Measurements from ENCODE around the gene MBNL3.

MBNL3 gene

DNA sequence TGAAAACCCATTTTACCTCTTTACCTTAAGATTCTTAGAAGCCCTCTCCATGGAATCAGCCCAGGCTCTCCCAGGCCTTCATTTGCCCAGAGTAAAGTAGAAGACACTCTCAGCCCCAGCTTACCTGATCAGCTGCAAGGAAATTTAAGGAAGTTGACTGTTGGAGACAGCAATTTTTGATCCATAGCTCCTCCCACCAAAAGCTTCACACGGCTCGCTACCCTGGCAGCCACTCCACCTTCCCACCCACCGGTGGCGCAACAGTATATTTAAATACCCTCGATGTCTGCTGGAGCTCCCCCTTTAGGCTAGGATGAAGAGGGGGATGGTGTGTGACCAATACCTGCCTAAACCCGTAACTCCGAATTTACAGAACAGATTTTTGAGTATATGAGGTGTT lies 75.4 kb downstream of the MBNL3 start:
- DNase-seq = no peak

DNA sequence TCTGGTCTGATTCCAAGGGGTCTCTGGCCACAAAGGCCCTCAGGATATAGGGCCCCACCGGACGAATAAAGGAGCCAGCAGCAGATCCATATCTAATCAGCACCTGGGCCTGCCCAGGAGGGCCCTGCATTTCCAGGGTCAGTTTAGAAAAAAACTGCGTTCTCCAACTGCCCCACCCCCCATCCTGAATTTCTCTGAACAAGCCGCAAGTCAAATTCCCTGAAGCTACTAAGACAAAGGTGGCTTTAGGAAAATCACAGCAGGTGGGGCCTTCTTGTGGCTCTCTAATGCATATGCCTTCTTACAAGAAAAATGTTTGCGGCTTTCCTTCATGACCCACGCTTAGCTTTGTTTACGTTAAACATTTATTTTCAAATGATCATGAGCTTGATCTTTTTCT lies 76.6 kb downstream of the MBNL3 start:
- no peak for DNase-seq

DNA sequence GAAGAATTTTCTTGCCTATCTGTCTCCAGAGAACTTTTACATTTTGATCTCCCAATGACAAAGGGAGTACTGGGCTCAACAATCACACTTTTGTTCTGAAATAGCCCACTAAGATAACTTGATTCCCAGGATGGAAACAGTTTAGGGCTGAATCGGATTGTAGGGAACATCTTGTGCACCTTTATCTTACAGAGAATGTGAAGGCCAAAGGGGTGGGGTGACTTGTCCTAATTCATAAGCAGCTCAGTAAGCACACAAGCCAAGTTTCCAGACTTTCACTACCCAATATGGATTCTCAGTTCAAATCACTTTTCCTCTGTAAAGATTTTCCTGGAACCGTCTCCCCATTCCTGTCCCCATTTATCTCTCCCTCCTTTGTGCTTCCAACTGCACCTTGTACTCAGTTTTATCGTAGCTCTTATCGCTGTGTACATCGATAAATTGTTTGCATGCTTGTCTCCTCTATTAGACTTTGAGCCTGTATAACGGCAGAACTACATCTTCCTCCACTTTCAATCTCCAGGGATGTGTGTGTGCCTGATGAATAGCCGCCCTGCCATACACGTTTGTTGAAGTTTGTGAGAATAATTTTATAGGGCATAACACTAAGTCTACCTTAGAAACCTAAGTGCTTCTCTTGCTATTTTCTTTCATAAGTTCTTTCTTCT lies 77.4 kb downstream of the MBNL3 start:
- DNase-seq = no peak

DNA sequence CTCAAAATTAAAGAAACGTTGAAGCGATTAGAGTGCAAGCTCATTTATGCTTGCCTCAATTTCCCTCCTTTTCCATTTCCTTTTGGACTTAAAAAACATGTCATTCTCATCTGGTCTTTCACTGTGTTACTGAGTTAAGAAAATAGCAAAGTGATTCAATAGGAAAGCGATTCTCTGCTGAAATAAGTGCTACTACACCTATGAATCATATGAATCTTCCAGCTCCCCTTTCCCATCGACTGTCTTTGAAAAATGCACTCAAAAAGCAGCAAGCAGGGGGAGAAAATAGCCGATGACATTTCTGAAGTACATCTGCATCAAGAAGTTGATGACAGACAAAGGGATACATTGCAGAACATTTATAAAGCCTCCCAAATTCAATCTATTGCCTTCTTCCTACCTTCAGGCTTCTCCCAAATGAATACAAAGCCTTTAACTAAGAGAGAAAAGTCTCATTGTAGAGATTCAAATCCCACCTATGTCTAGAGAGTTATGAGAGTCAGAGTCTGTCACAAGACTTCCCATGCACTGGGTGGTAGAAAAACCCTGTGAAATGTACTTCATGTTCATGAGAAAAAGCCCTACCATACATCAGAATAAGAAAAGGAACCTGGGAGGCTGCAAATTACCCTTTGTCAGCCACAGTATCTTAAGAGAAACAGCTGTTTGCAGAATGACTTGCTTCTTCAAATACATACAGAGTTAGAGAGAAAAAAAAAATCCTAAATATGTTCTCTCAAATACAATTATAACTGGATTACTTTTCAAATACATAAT lies 78.9 kb downstream of the MBNL3 start:
- DNase-seq = no peak

DNA sequence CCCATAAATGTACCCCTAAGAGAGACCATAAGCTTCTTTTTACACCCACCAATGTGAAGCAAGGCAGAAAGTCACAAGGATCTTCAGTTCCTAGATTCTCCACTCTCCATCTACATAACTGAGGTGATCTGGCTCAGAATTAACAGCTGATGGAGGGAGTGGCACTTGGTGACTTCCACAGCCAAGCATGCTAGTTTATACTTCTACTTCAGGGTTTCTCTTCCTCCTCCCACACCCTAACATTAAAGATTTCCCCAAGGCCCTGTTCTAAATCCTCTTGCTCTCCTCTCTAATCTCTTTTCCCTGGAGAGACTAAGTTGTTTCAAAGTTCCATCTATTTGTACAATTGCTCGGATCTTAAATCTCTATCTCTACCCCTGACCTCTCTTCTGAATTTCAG lies 81.1 kb downstream of the MBNL3 start:
- no peak for DNase-seq

DNA sequence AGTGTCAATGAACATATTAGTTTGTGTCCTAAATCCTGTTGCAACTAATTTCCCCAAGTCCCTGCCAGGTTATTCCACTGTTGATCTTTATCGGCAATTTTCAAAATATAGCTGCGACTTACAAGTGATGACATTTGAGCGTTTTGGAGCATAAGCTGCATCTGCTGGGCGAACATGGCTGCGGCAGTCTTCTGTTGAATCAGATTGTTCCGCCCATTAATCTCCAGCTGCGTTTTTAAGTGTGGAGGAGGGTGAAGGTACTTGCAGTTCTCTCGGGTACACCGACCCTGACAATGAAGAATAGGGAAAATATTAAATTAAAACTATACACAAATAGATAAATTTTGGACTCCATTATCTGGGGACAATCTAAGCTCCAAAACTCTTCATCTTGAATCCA lies 82.7 kb downstream of the MBNL3 start:
- DNase-seq = no peak

DNA sequence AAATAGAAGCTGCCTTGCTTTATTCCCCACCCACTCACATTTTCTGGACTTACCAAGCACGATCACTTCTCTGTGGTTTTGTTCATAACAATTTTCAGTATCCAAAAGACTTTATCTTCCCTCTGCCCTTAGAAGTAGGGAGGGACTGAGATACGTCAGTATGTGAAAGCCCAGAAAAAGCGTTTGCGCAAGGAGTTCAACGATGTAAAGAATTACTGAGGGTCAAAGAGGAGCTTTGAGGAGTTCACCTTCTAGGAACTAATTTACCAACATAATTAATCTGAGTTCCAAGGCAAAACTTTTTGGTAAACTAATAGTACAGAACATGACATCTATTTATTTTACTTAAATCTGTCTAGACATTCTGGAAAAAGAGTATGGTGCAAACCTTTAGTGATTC lies 84.6 kb downstream of the MBNL3 start:
- no peak for DNase-seq

DNA sequence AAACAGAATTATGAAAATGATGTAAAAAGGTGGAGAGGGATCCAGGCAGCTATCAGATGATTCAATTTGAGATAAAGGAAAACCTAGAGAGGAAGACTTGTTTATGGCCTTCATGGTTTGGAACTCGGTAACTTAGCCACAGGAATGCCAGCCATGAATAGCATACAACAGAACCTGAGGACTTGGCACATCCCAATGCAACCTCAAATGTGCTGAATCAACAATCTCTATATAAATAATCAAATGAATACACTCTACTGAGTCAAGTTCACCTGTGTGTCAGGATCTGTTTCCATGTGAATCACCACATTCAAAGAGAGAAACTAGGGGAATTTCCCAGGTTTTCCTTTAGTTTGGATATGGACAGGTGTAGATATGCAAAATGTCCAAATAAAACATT lies 86.9 kb downstream of the MBNL3 start:
- DNase-seq = no peak

DNA sequence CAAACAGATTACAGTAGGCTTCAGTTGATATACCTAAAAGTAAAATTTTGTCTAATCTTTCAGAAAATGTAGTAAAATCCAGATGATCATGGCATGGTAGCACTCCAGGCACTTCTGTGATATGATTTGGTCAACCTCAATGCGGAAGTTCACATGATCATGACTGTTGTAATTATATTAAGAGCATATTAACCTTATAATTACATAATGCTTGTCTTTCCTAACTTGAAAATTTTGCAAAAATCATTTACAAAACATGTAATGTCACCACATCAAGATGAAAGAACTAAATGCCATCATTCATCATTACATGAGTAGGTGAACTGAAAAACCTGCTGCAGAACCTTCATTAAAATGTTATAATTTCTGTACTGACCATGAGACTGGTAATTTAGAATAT lies 88.1 kb downstream of the MBNL3 start:
- DNase-seq = no peak

DNA sequence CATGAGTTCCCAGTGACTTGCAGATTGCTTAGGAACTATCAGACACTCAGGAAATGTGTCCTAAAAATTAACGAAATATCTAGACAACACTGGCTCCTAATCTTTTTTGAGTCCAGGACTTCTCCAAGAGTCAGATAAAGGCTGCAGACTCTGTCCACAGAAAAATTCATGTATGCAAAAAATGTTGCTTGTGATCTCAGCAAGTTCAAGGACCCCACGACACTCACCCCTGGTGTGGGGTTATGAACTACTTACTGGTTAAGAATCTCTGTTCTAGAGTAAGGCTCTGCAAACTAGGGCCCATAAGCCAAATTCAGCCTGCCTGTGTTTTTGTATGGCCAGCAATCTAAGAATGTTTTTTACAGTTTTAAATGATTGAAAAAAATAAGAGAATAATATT lies 93.2 kb downstream of the MBNL3 start:
- no peak for DNase-seq

DNA sequence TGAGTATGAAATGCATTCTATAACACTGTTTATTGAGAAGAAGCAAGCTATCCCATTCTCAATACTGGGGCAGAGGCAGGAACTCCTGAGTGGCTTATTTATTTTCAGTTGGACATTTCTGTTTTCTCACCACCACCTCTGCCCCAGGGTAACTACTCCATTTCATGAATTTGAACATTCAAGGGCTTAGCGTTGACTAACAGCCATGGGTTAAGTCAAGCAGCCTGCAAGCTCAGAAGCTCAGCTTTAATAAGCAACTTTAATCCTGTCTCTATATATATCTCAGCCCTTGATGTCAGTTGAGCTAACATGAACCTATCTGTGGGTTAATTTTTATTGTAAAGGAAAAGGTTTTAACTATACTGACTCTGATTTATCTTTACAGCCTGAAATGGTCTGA lies 93.8 kb downstream of the MBNL3 start:
- DNase-seq = no peak

DNA sequence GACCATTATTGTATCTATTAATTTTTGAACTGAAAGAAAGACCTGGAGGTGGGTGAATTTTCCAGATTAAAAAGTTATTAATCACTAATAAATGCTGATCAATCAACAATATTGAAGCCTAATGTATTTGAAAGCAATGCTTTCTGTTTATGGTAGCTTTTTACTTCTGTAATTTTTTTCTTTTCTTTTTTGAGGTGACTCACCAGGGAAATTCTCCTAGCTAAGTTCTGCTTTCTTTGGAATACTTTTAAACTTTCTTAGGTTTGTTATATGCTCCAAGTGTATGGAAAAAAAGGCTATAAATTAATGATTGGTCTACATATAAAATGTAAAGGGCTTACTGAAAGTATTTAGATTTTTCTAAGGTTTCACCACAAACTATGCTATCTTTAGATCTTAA lies 94.2 kb downstream of the MBNL3 start:
- DNase-seq = no peak

DNA sequence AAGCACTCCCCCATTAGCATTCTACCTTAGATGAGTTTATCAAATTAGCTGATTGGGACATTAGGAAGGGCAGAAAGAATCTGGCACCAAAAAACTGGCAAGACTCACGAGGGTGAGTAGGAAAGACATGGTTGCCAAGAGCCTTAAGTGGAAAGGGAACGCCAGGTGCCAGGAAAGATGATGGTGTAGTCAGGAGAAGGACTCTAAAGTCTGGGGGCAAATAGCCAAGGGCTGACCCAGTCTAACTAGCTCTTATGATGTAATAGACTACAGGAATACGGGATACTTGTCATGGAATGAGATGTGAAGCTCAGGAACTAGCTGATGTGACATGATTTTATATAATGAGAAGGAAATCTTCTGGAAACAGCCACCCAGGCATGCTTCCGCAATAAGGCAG lies 94.8 kb downstream of the MBNL3 start:
- no peak for DNase-seq

DNA sequence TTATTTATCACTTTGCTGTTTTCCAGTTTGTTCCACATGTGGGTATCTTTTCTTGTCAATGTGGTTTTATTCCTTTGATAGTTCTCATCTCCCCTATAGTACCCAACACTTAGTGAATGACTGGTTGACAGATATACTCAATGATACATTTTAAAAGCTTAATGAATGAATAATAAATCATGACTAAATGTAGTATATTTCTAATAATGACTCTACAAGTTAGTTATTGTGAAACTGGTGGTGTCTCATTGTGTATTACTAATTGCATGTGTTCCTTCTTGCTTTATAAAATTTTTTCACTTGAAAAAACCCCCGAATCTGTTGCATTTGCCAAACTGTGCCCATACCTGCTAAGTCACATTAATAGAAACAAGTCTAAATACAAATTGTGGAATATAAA lies 95.4 kb downstream of the MBNL3 start:
- DNase-seq = no peak

DNA sequence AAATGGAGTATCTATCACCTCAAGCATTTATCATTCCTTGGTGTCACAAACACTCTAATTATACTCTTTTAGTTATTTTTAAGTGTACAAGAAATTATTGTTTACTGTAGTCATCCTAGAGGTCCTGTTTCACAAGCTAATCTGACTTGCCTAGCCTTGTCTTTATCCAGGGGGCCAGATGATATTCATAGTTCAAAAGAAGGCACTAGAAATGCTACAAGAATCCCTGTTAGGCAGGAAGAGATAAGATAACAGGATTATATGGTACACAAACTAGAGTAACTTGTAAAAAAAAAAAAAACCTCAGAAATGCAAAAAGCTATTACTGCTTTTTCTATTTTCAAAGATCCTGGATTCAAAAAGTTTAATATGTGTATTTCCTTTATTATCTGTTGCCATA lies 95.8 kb downstream of the MBNL3 start:
- DNase-seq = no peak

DNA sequence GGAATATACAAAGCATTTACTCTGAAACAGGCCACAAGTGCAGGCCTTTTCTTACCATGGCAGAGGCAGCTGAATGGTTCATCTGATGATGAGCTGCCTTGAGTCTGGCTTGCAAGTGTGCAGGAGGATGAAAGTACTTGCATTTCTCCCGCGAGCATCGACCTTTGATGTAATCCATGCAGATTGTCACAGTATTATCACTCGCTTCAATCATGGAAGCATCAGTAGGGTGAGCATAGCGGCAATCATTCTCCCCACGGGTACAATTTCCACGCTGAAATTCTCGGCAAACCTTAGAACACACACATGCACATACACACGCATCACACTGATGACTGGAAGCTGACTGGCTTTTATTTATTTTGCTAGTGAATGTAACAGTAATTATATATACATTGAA lies 98.0 kb downstream of the MBNL3 start:
- no peak for DNase-seq

DNA sequence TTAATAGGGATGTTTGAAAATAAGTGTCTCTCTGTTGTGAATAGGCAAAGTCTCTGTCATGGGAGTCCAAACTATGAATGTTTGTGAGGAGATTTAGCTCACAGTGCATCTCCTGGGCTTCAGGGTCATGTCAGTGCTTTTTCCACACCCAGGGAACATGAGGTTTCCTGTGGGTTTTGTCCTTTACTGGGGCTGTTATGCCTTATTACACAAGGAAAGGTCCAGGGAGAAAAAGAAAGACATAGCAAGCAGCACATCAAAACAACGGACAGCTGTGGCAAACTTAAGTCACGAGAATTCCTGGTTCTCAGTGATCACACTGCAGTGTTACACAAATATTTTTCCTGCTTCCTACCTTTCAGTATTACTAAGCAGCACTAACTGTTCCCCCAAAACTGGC lies 99.4 kb downstream of the MBNL3 start:
- no peak for DNase-seq

DNA sequence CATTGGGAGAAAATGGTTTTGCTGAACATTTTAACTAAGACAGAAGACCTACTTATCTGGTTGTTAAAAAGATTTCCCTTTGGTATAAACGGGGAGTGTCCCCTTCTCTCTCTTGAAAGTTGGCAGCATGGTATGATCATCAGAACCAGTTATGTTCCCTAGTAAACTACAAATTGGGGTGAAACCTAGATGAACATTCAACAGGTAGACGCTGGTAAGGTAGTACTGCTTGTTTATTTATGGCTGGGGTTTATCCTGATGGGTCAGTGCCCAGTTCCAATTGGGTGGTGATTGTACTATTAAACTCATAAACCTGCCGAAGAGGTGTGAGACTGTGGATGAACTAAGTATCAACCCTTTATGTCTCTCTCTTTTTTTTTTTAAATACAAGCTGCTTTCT lies 100.5 kb downstream of the MBNL3 start:
- DNase-seq = no peak

DNA sequence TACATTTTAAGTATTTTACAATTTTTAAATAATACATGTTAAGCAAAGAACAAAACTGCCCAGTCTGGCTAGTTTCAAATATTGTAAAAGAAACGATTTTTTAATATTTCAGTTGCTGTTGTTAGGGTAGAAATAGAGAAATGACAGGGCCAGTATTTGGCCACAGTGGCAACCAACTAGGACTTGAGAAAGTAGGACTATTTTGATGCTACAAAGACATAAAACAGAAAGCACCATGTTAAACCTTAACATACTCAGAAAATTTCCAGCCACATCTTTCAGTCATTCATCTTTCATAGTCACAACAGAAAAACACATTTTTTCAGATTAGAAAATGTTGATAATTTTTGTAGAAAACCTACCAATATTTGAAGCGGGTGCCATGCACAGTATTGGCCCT lies 104.5 kb downstream of the MBNL3 start:
- no peak for DNase-seq

DNA sequence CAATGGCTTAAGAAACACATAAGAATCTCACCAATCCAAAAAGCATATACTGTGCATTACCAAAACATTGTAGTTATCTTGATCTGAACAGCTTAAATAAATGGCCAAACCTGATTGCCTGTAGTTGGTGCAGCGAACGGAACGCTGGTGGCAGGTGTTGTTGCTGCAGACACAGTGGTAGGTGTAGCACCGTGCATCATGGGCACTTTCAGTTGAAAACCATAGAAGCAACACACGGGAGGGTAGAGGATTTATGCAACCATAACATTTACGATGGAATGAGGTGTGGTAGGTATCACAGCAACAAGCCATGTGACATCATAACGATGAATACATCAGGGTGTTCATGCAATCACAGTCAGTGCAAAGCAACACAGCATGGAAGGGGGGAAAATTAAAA lies 106.8 kb downstream of the MBNL3 start:
- no peak for DNase-seq

DNA sequence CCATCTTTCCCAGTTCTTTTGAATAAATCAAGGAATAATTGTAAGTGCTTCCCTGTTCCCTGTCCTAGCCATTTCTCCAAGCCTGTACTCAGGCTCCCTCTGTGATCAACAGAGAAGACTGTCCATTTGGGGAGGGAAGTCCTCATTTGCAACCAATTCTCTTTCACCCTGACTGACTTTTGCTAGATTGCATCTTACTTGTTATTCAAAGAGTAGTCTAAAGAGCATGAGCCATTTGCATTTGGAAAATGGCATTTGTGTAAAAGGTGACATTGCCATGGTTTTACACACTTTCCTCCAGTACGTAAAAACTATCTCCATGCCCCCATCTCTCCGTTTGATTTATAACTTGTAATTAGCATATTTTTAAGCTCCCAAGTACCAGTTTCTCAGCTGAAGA lies 110.6 kb downstream of the MBNL3 start:
- DNase-seq = no peak

DNA sequence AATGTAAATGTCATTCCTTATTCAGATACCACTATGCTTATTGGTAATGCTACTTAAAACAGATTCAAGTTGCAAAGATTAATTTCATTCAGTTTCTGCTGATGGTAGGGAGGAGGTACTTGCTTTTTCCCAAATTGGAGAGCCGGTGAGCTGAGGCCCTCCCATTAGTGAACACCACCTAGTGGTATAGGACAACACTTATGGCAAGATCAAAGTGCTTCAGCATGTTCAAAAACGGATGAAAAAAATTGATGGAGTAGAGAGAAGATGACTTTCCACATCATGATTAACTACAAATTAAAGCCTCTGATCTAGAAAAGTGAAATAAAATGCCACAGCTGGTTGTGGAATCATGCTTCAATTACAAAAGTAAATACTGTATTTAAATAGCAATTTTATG lies 112.9 kb downstream of the MBNL3 start:
- DNase-seq = no peak

DNA sequence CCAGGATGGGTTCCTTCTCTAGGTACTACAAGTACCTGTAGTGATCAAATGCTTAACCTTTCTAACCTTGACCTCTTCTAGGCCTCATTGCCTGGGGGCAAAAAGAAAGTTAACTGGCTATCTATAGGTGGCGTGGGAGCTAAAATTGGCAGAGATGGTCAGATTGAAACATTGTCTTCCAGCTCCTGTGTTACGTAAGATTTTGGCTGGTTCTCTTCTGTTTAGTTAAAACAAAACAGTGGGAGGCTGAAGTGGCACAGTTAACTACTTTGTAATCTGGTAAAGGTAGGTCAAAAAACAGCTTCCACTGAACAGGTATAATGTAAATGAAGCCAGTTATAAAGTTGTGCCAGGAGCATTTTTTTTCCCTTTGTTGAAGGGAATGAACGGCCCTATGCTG lies 115.2 kb downstream of the MBNL3 start:
- no peak for DNase-seq

DNA sequence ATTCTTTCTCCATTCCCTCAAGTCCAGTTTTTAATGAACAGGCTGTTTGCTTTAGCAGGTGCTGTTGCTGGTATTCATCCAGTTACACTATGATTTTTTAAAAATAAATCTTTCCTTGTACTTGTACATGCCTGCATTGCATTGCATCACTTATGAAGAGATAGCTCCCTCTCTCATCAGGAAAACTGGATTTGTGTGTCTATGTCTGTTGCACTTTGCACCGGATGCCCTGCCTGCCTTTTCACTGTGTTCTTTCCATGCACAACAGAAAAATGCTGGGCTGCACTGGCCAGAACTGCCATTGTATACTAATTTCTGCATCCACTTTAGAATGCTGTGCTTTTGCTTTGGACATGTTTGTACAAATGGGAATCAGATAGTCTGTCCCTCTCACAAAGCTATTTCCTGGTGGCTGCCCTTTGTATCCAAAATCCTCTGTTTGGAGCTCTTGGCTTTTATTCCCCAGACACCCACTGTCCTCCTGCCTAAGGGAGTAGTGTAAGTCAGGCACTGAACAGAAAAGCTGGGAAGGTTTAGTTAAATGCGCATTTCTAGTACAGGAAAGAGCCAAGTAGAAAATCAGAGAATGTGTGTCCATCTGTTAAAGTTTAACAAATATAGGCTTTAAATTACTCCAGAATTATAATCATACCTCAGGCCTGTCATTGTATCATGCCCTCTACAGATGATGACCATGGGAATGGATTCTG lies 119.1 kb downstream of the MBNL3 start:
- DNase-seq = no peak
